ENCODE measurements around the gene TMEM91. TPM values are rescaled to one million over a fixed set of nuclear protein-coding genes. Genes with fewer than 3 reads are reported as not detected.
A peak's percentile ranks its signal among the peaks of the same experiment; 100 is the strongest.
"Not testable (repeated sequence)": the region's sequence is repeated elsewhere in the genome, so short reads cannot be mapped to it uniquely, and the experiment has no call there.

Gene TMEM91
- total RNA-seq (2014; rRNA removed; shearing (Covaris generic)): 0.98 and 2.1 TPM in 2 replicates

GRCh38 chr19:41376241-41376997 is at the start of gene TMEM91:
Gene TMEM91, plus strand, starts transcription at chr19:41376533. Its CDS starts 1,777 bp downstream, at chr19:41378310.
- no peak for DNase-seq (ENCODE audit: low spot score)

GRCh38 chr19:41327076-41327575 is 49.2 kb upstream of the TMEM91 start:
- no peak for DNase-seq (ENCODE audit: low spot score)

- peak; percentile 86 for DNase-seq (ENCODE audit: low spot score)
Measured at GRCh38 chr19:41327576-41328156, 48.7 kb upstream of the TMEM91 start.

GRCh38 chr19:41328157-41328841 is 48.0 kb upstream of the TMEM91 start:
- no peak for DNase-seq (ENCODE audit: low spot score)

- DNase-seq (ENCODE audit: low spot score): no peak
Measured at GRCh38 chr19:41328842-41329225, 47.5 kb upstream of the TMEM91 start.

- DNase-seq (ENCODE audit: low spot score): no peak
Measured at GRCh38 chr19:41330481-41330880, 45.9 kb upstream of the TMEM91 start.

- no peak for DNase-seq (ENCODE audit: low spot score)
Measured at GRCh38 chr19:41330946-41331678, 45.2 kb upstream of the TMEM91 start.

- no peak for DNase-seq (ENCODE audit: low spot score)
Measured at GRCh38 chr19:41332000-41332399, 44.3 kb upstream of the TMEM91 start.

- DNase-seq (ENCODE audit: low spot score): no peak
Measured at GRCh38 chr19:41332468-41332867, 43.9 kb upstream of the TMEM91 start.

- no peak for DNase-seq (ENCODE audit: low spot score)
Measured at GRCh38 chr19:41334793-41335192, 41.5 kb upstream of the TMEM91 start.

- DNase-seq (ENCODE audit: low spot score): no peak
Measured at GRCh38 chr19:41335467-41335866, 40.9 kb upstream of the TMEM91 start.

GRCh38 chr19:41339936-41340335 is 36.4 kb upstream of the TMEM91 start:
- peak; percentile 94 for DNase-seq (ENCODE audit: low spot score)

- no peak for DNase-seq (ENCODE audit: low spot score)
Measured at GRCh38 chr19:41341669-41342490, 34.5 kb upstream of the TMEM91 start.

GRCh38 chr19:41344162-41344561 is 32.2 kb upstream of the TMEM91 start:
- no peak for DNase-seq (ENCODE audit: low spot score)

- DNase-seq (ENCODE audit: low spot score): not testable (repeated sequence)
Measured at GRCh38 chr19:41346916-41347315, 29.4 kb upstream of the TMEM91 start.

GRCh38 chr19:41350735-41351338 is 25.5 kb upstream of the TMEM91 start:
- DNase-seq (ENCODE audit: low spot score): no peak

- DNase-seq (ENCODE audit: low spot score): peak; percentile 56
Measured at GRCh38 chr19:41351339-41352245, 24.7 kb upstream of the TMEM91 start.

GRCh38 chr19:41352279-41352608 is 24.1 kb upstream of the TMEM91 start:
- no peak for DNase-seq (ENCODE audit: low spot score)

- peak; percentile 37 for DNase-seq (ENCODE audit: low spot score)
Measured at GRCh38 chr19:41352609-41353465, 23.5 kb upstream of the TMEM91 start.
